Body of pancreas (tissue), 4 donors: Measurements from ENCODE around the gene KLHL29. TPM values are rescaled to one million over a fixed set of nuclear protein-coding genes. Genes with fewer than 3 reads are reported as not detected.

Experiments
- ATAC-seq: fragments of 150-250 bp; one replicate; pipeline ENCODE4 v1.9.1; 2016
- DNase-seq, 4 donors: peaks; one replicate each; pipeline ENCODE4 v3.0.0-alpha.2; 2019
- H3K27ac ChIP-seq, 4 donors: fragments of 200-600 bp; sonication (generic); 1 replicate in 3 of 4; 2 replicates in 1 of 4; pipeline versions ENCODE4 v1.5.1 to v1.6.1; 2016 to 2019; ENCODE audit warnings: mild to moderate bottlenecking in 1 of 4, mixed read lengths in 1 of 4, moderate library complexity in 1 of 4
- H3K27me3 ChIP-seq, 2 donors: fragments of 200-600 bp; sonication (generic); one replicate each; pipeline ENCODE4 v1.6.0; 2016; ENCODE audit warnings: mild to moderate bottlenecking in 1 of 2
- H3K36me3 ChIP-seq, 2 donors: fragments of 200-600 bp; sonication (generic); replicated peaks in 1 of 2; 2 replicates each; pipeline ENCODE4 v1.5.1; 2016; ENCODE audit warnings: low read depth in 2 of 2; ENCODE audit not compliant: insufficient read depth in 1 of 2
- H3K4me1 ChIP-seq: fragments of 200-600 bp; sonication (generic); one replicate; pipeline ENCODE4 v1.6.0; 2016
- H3K4me3 ChIP-seq, 2 donors: fragments of 200-600 bp; sonication (generic); 1 replicate in 1 of 2; 2 replicates in 1 of 2; pipeline ENCODE4 v1.5.1; 2016 to 2019
- H3K9me3 ChIP-seq, 3 donors: fragments of 200-600 bp; sonication (generic); 1 replicate in 2 of 3; 2 replicates in 1 of 3; pipeline ENCODE4 v1.5.1; 2016
- POLR2A ChIP-seq, 3 donors: fragments of 450-650 bp; IDR thresholded peaks; one replicate each; pipeline ENCODE4 v1.6.1; 2016; ENCODE audit warnings: antibody characterized with exemption in 3 of 3, mild to moderate bottlenecking in 2 of 3
- WGBS, 2 donors: methylation state at CpG; one replicate each; pipeline ENCODE4 v1.1.5; 2017; 5-methylcytosine and 5-hydroxymethylcytosine counted together
- intact Hi-C: fragments of 100-400 bp; cut with DNase I; formaldehyde crosslinking; loops from one replicate; pipeline ENCODE4 v1.15.1; 2023
- total RNA-seq, 2 donors: library from RNA; depleted of rRNA; stranded (reverse); fragments of >200 nt; gene quantifications; one replicate each; pipeline ENCODE4 v1.1.0, GENCODE V29; 2016
- TF ChIP-seq, protein P1 (sequence below), 7 experiments: fragments of 450-650 bp in 4 of 7; fragments of 200-600 bp in 3 of 7; sonication (generic) in 3 of 7; IDR thresholded peaks; one replicate each; pipeline ENCODE4 v1.5.1; 2016 to 2019; ENCODE audit warnings: antibody characterized with exemption in 7 of 7

The KLHL29 gene
- total RNA-seq, 2 donors from 2014 or later = 4.0 to 4.4 TPM

DNA sequence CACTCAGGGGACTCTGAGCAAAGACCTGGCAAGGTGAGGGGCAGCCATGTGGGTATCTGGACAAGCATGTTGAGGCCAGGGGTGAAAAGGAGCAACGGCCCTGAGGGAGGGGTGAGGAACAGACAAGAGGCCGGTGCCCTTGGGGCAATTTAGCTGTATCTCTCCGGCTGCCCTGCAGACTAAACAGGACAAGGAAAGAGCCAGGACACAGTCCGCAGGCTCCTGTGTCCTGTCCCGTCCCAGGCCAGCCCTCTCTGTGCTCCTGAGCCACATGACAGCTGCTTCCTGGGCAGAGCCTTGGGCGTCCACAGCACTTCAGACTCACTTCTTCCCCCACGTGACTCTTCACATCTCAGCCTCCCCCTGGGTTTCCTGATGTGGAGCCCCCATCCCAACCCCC is 206.1 kb downstream of the KLHL29 start:
- intact Hi-C loops = no loop called here
- Histone ChIP-seq H3K4me3 (no peak overlapping the region), H3K27me3 (no peaks in the 10 kb centered on the region), H3K9me3 (no peaks in the 10 kb centered on the region), H3K27ac (no peak overlapping the region), H3K36me3 (no peaks in the 10 kb centered on the region), H3K4me1 (peaks cover 5% of the 10 kb centered on the region)
- TF ChIP-seq, protein P1, sequence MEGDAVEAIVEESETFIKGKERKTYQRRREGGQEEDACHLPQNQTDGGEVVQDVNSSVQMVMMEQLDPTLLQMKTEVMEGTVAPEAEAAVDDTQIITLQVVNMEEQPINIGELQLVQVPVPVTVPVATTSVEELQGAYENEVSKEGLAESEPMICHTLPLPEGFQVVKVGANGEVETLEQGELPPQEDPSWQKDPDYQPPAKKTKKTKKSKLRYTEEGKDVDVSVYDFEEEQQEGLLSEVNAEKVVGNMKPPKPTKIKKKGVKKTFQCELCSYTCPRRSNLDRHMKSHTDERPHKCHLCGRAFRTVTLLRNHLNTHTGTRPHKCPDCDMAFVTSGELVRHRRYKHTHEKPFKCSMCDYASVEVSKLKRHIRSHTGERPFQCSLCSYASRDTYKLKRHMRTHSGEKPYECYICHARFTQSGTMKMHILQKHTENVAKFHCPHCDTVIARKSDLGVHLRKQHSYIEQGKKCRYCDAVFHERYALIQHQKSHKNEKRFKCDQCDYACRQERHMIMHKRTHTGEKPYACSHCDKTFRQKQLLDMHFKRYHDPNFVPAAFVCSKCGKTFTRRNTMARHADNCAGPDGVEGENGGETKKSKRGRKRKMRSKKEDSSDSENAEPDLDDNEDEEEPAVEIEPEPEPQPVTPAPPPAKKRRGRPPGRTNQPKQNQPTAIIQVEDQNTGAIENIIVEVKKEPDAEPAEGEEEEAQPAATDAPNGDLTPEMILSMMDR (IDR thresholded peaks at IDR 0.05) = no peak
- no peak for TF ChIP-seq POLR2A (IDR thresholded peaks at IDR 0.05)
- DNase-seq = no peak
- 63 to 73% methylated on average over 7 of the region's 7 CpGs for WGBS, 2 donors
- ATAC-seq = no peak

DNA sequence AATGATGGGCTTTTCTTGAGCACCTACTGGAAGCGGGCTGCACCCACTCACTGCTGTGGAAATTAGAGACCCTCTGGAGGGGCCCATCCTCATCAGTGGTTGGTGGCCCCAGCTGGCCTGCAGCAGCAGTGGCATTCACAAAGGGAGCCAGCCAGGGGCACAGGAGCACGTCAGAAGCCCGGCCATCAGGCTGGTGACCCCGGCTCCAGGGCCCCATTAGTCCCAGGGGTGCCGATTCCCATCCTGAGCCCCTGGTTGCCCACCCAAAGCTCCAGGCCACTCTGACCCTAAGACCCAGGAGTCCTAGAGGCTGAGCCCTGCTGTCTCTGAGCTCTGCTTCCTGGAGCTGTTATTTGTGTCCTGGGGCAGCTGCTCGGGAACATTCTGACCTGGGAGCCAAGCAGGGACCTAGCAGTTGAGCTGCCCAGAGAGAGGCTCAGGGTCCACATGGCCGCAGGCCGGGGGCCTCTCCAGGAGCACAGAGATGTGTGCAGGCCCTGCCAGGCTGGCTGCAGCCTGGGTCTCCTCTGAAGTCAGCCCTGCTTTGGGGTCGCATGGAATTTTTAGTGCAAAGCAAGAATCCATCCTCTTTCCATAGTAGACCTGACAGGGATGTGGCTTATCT is 207.2 kb downstream of the KLHL29 start:
- H3K4me3 ChIP-seq = no peak overlapping the region
- H3K4me1 ChIP-seq = peaks cover 5% of the 10 kb centered on the region
- no peaks in the 10 kb centered on the region for H3K27me3 ChIP-seq
- intact Hi-C loops = no loop called here
- no peaks in the 10 kb centered on the region for H3K36me3 ChIP-seq
- no peak for TF ChIP-seq POLR2A (IDR thresholded peaks at IDR 0.05)
- TF ChIP-seq, protein P1 (IDR thresholded peaks at IDR 0.05) = no peak
- ATAC-seq = no peak
- DNase-seq = no peak
- H3K27ac ChIP-seq = no peak overlapping the region
- WGBS, 2 donors = 75 to 81% methylated on average over 4 to 9 of the region's 9 CpGs
- no peaks in the 10 kb centered on the region for H3K9me3 ChIP-seq

DNA sequence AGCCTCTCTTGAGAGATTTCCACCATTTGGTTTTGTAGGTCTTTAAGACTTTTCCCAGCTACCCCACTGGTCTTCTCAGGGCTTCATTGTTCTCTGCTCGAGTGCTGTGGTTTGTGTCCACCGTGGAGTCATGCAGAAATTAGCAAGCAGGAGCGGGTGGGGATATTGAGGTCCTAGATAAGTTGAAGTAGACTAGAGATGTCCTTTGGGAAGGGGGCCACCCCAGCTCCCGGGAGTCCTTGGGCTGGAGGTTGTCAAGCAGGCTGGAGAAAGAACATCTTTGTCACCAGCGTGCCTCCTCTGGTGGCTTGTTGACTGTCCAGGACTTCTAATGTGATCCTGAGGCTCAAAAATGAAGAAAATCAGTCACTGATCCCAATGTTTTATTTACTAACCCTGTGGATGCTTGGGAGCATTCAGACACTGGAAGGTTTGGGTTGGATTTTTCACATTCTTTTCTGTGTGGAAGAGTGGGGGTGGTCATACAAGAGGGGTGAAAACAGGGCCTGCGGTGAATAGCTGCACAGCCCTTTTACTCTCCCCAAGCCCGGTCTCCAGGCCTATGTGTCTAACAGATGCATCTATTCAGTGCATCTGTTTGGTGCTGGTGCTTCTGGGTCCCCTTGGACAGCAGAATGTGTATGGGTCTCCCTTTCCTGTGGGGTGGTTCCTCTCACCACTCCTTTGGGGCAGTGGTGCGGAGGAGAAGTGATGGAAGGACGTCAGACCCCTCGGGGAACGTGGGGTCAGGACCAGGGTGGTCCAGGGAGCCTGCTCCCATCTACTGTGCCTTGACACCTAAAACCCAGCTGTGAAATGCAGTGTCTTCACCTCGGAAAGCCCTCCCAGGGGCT is 208.1 kb downstream of the KLHL29 start:
- TF ChIP-seq POLR2A (IDR thresholded peaks at IDR 0.05) = no peak
- TF ChIP-seq, protein P1 (IDR thresholded peaks at IDR 0.05) = no peak
- H3K27ac ChIP-seq = no peak overlapping the region

DNA sequence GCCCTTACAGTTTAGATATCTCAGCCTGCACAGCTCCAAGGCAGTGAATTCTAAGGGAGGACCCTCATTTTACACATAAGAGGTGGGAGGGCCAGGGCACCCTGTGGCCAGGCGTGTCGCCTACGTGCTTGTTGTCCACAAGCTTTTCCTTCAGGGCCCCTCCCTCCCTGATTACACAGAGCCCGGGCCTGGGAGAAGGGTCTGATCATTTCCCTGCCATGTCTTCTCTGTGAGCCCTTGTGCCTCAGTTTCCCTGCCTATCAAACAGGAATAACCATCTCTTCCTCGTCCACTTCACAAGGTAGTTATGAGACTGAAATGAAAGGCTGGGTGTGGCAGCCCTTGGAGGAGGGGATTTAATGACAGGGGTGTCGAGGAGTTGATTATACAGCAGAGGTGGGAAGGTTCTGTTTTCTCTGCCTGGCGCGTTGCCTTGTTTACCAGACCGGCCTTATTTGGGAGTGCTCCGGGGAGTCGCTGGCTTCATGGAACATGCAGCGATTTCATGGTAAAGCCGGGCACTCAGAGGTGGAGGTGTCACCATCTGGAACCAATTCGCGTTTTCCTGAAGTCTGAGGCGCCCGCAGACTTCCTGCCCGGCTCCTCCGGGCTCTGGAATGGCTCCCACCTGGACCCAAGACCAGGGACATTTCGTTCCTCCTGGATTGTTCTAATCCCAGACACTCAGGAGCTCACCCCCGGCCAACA is 208.9 kb downstream of the KLHL29 start:
- WGBS, 2 donors = 61 to 67% methylated on average over 20 to 21 of the region's 21 CpGs
- TF ChIP-seq POLR2A (IDR thresholded peaks at IDR 0.05) = no peak
- TF ChIP-seq, protein P1 (IDR thresholded peaks at IDR 0.05) = no peak
- intact Hi-C loops = no loop called here
- H3K27ac ChIP-seq = no peak overlapping the region
- no peak overlapping the region for H3K4me3 ChIP-seq
- no peaks in the 10 kb centered on the region for H3K9me3 ChIP-seq
- H3K4me1 ChIP-seq = peaks cover 5% of the 10 kb centered on the region
- no peaks in the 10 kb centered on the region for H3K27me3 ChIP-seq
- peak in 1 of 4 donors; percentile 26 for DNase-seq
- ATAC-seq = no peak
- no peaks in the 10 kb centered on the region for H3K36me3 ChIP-seq

More for the DNA sequence above, 208.1 kb downstream of the KLHL29 start:
- intact Hi-C loops = no loop called here
- Histone ChIP-seq H3K4me3 (no peak overlapping the region), H3K4me1 (peaks cover 5% of the 10 kb centered on the region), H3K9me3 (no peaks in the 10 kb centered on the region), H3K27me3 (no peaks in the 10 kb centered on the region), H3K36me3 (no peaks in the 10 kb centered on the region)
- 66 to 76% methylated on average over 11 to 12 of the region's 12 CpGs for WGBS, 2 donors
- DNase-seq = no peak
- ATAC-seq = no peak
